SK-N-MC (cell line): ENCODE results near the gene KRTAP10-3.

Source experiments
- DNase-seq: peaks from one replicate; pipeline ENCODE4 v3.0.0-alpha.2; 2011; ENCODE audit warnings: low read depth, low spot score
- H3K27ac ChIP-seq: fragments of 200-600 bp; sonication (generic); 2 replicates; pipeline ENCODE4 v1.5.1; 2016; ENCODE audit warnings: mixed run types
- H3K36me3 ChIP-seq: fragments of 200-600 bp; sonication (generic); 2 replicates; pipeline ENCODE4 v1.6.1; 2017; ENCODE audit warnings: antibody characterized with exemption, low read length, mixed read lengths; ENCODE audit not compliant: insufficient read depth
- H3K4me3 ChIP-seq: fragments of 200-600 bp; sonication (generic); 2 replicates; pipeline ENCODE4 v1.5.1; 2016
- H3K9ac ChIP-seq: fragments of 200-600 bp; sonication (generic); 2 replicates; pipeline ENCODE4 v1.8.0; 2017; ENCODE audit warnings: mixed run types, mixed read lengths; ENCODE audit not compliant: insufficient read length
- H3K9me3 ChIP-seq: fragments of 200-600 bp; sonication (generic); 2 replicates; pipeline ENCODE4 v1.6.1; 2017; ENCODE audit warnings: low read depth, mild to moderate bottlenecking, antibody characterized with exemption, low read length, moderate library complexity, mixed read lengths
- EZH2 ChIP-seq: fragments of 200-600 bp; sonication (generic); IDR thresholded peaks from one replicate; pipeline ENCODE4 v1.6.1; 2017; ENCODE audit warnings: antibody characterized with exemption
- FOXP2 ChIP-seq: optimal IDR thresholded peaks from 2 replicates; pipeline ENCODE3; 2011; ENCODE audit warnings: mild to moderate bottlenecking, moderate library complexity; ENCODE audit not compliant: insufficient read depth; ENCODE audit errors: extremely low read length, control extremely low read depth
- POLR2AphosphoS5 ChIP-seq: IDR thresholded peaks from 2 replicates; pipeline ENCODE4 v1.6.1; 2012; ENCODE audit warnings: mild to moderate bottlenecking, low read depth, low read length, borderline replicate concordance

KRTAP10-3 gene

DNA sequence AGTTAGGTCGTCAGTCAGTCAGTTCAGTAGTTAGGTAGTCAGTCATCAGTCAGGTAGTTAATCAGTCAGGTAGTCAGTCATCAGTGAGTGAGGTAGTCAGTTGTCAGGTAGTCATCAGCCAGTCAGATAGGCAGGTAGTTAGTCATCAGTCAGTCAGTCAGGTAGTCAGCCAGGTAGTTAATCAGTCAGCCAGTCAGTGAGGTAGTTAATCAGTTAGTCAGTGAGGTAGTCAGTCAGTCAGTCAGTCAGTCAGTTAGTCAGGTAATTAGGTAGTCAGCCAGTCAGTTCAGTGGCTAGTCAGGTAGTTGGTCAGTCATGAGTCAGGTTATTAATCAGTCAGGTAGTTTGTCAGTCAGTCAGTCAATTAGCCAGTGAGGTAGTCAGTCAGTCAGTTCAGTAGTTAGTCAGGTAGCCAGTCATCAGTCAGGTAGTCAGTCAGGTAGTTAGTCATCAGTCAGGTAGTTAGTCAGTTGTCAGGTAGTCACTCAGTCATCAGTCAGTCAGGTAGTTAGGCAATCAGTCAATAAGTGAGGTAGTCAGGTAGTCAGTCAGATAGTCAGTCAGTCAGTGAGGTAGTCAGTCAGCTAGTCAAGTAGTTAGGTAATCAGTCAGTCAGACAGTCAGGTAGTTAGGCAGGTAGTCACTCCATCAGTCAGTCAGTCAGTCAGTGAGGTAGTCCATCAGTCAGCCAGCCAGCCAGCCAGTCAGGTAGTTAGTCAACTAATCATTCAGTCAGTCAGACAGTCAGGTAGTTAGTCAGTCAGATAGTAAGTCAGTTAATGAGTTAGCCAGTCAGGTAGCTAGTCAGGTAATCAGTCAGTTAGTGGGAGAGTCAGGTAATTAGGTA is 34.8 kb downstream of the KRTAP10-3 start:
- DNase-seq = no peak
- Histone ChIP-seq H3K9me3 (no peaks in the 10 kb centered on the region), H3K4me3 (no peak overlapping the region), H3K9ac (no peak overlapping the region), H3K27ac (no peak overlapping the region), H3K36me3 (peaks cover 51% of the 10 kb centered on the region)
- TF ChIP-seq FOXP2 (no peak), POLR2AphosphoS5 (no peak), EZH2 (no peak)

DNA sequence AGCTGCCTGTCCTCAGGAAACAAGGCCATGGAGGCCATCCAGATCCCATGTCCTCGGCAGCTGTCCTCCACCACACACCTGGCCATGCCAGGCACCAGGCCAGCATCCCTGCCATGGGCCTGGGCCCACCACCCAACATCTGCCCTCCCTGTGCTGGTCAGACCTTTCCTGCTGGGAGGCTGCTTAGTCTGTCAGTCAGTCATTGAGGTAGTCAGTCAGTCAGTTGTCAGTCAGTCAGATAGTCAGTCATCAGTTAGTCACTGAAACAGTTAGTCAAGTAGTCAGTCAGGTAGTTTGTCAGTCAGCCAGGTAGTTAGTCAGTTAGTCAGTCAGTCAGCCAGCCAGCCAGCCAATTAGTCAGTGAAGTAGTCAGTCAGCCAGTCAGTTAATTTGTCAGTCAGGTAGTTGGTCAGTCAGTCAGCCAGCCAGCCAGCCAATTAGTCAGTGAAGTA is 35.8 kb downstream of the KRTAP10-3 start:
- Histone ChIP-seq H3K27ac (no peak overlapping the region), H3K9me3 (no peaks in the 10 kb centered on the region), H3K36me3 (peaks cover 44% of the 10 kb centered on the region), H3K4me3 (no peak overlapping the region), H3K9ac (no peak overlapping the region)
- DNase-seq = no peak
- TF ChIP-seq POLR2AphosphoS5 (no peak), EZH2 (no peak), FOXP2 (no peak)

DNA sequence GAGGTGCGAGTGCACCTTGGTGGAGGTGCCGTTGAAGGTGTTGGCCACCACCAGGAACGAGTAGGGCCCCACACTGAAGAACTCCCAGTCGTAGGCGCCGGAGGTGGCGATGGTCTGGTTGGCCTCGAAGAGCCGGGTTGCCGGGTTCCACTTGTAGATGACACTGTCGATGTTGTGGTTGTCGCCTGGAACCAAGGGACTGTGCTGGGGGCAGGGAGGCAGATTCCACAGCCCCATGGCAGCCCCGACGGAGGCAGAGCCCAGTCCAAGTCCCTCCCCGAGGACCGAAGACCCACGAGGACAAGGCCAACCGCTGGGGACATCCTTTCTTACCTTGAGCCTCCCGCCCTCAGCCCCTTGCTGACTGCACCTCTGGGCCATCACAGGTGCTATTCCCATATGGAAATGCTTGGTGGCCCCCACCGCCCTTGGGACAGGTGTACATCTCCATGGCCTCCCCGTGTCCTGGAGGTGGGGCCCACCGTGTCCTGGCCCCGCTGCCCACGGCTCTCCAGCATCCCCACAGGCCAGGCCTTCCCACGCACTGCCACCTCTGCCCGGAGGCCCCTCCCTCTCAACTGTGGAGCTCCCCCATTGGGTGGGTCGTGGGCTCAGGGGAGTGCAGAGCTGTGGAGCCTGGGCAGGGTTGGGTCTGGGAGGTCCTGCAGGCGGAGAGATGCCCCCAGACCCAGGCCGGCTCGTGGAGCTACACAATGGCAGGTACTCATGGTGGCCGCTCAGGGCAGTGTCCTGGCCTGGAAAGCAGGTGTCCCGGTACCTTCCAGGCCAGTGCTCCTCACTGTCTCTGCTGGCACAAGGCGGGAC is 36.5 kb downstream of the KRTAP10-3 start:
- Histone ChIP-seq H3K36me3 (peaks cover 40% of the 10 kb centered on the region), H3K9ac (no peak overlapping the region), H3K27ac (no peak overlapping the region), H3K9me3 (no peaks in the 10 kb centered on the region), H3K4me3 (no peak overlapping the region)
- DNase-seq = no peak
- TF ChIP-seq FOXP2 (no peak), EZH2 (no peak), POLR2AphosphoS5 (no peak)

DNA sequence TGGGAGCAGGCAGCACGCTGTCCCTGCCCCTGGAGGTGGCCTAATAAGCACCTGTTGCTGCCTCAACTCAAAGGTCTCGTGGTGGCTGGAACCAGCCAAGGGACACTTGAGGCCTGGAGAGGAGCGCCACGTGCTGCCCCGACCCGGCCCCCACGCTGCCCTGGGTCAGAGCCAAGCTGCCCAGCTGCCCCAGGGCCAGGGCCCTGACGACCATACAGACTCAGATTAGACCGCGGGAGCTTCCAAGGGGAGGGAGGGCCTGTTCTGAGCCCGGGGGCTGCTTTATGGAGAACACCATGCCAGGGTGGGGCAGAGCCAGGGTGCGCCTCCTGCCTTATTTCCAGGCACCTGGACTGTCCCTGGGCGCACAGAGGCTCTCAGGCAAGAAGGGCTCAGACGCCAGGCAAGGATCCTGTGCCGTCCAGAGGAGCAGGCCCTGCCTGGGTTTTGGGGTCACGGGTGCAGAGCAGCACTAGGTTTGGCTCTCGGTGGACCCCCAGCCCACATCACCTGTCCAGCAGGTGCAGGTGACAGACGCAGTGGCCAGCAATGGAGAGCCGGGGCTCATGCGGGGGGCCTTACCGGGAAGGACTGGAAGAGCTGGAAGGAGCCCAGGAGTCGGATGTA is 37.2 kb downstream of the KRTAP10-3 start:
- no peak overlapping the region for H3K9ac ChIP-seq
- no peak overlapping the region for H3K4me3 ChIP-seq
- H3K27ac ChIP-seq = no peak overlapping the region
- DNase-seq = no peak
- TF ChIP-seq POLR2AphosphoS5 = no peak
- no peak for TF ChIP-seq EZH2
- no peak for TF ChIP-seq FOXP2
- H3K36me3 ChIP-seq = peaks cover 33% of the 10 kb centered on the region
- no peaks in the 10 kb centered on the region for H3K9me3 ChIP-seq

DNA sequence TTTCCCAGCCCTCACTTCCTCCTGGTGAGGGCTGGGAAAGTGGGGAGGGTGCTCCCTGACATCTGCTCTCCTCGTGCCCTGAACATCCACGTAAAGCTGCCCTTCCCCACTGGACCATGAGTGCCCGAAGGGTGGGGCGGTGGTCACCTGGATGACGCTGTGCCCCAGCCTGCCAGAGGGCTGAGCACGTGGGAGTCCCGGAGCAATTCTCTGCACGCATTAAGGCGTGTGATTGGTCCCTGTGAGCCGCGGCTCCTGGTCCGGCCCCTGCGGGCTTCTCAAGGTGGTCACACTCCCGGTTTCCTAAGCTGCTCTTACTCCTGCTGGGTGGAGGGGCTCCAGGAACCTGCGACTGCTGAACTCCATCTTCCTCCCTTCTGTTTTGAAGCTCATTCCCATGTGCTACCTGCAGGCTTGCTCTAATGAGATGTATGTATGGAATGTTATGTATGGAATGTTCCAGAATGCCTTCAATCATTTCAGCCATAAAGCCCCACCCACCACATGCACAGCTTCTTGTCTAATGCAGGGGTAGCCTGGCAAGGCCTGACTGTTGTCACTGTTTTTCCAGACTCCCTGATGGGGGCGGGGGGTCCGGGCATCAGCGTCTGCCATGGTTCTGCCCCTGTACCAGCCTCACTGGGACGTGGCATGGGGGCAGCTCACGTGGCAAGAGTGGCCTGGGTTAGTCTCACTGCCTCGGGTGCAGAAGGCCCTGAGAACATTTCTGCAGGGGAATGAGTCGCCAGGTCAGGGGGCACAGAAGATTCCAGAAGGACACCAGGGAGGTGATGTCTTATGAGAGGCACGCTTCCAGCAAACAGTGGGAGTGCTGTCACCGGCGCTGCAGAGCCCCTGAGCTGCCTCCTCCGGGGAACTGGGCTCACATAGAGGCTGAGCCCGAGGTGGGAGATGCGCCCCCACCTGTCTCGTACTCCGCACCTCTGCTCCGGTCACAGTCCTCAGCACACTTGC is 38.0 kb downstream of the KRTAP10-3 start:
- TF ChIP-seq EZH2 = no peak
- no peak for TF ChIP-seq POLR2AphosphoS5
- TF ChIP-seq FOXP2 = no peak
- no peak overlapping the region for H3K4me3 ChIP-seq

DNA sequence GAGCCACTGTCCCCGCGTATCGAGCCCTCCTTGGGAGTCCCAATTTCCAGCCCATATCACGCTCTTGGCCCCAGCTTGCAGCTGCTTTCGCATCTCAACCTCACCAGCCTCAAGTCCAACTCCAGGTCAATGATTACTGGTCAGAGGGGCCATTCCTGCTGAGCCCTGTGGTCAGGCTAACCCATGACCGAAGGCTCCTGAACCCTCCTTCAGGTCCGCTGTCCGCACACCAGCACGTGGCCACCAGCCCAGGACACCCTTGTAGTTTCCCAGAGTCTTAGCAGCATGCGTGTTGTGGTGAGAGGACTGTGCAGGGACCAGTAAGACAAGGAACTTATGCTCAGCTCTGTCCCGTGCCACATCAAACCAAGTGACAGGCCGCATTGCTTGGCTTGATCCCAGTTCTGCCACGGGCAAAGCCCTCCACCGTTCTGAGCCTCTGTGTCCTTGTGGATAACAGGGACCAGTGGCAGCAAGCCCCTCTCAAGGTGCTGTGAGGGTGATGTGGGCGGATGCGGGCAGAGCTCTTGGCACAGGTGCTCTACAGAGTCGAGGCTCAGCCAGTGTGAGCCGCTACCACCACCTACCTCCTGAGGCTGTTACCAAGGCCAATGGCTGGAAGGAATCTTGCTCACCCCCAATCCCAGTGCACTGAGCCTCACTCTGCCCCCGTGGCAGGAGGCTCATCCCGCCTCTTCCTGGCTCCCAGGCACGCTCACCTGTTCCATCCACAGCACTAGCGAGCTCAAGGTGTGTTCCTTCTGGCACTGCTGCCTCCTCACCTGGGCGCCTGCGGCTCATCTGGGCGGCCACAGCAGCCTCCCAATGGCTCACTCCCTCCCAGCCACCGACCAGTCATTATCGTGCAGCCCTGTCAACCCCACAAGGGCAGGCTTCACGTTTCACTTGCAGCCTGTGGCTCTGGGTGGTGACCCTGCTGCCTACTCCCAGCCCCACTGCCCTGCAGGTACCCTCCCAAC is 39.0 kb downstream of the KRTAP10-3 start:
- Histone ChIP-seq H3K9ac (no peak overlapping the region), H3K36me3 (peaks cover 15% of the 10 kb centered on the region; the same call in 1 of the 2 replicates), H3K9me3 (no peaks in the 10 kb centered on the region), H3K27ac (no peak overlapping the region), H3K4me3 (no peak overlapping the region)
- TF ChIP-seq FOXP2 (no peak), EZH2 (no peak), POLR2AphosphoS5 (no peak)
- no peak for DNase-seq

More for the DNA sequence above, 38.0 kb downstream of the KRTAP10-3 start:
- H3K27ac ChIP-seq = no peak overlapping the region
- H3K36me3 ChIP-seq = peaks cover 25% of the 10 kb centered on the region
- DNase-seq = no peak
- H3K9ac ChIP-seq = no peak overlapping the region
- H3K9me3 ChIP-seq = no peaks in the 10 kb centered on the region

DNA sequence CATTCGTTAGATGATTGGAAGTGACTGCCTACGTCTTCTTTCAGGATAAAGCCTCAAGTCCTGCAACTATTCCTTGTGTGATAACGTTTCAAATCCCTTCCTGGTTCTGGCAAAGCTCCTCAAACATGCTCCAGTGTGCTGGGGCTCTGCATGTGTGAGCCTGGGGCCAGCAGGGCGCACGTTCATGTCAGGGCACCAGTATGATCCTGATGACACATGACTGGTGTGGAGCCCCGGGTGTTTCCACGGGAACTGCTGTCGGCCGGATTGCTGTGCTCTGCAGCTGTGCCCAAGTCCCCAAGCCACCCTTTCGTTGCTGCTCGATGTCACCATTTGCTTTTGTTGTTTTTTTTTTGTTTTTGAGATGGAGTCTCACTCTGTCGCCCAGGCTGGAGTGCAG is 39.9 kb downstream of the KRTAP10-3 start:
- DNase-seq = no peak
- Histone ChIP-seq H3K4me3 (no peak overlapping the region), H3K27ac (no peak overlapping the region), H3K9ac (no peak overlapping the region), H3K36me3 (peaks cover 8% of the 10 kb centered on the region; the same call in 1 of the 2 replicates), H3K9me3 (no peaks in the 10 kb centered on the region)
- TF ChIP-seq EZH2 = no peak
- no peak for TF ChIP-seq FOXP2
- no peak for TF ChIP-seq POLR2AphosphoS5
